ENCODE results near the gene PCBP4. TPM values are rescaled to one million over a fixed set of nuclear protein-coding genes. Genes with fewer than 3 reads are reported as not detected.

Gene PCBP4
- total RNA-seq, 2 donors from 2014 or later = 19.6 to 22.4 TPM

- H3K4me1 ChIP-seq = no peaks in the 10 kb centered on the region
- H3K27me3 ChIP-seq = no peaks in the 10 kb centered on the region
- H3K4me3 ChIP-seq = no peak overlapping the region
- H3K9ac ChIP-seq (ENCODE audit: low read depth in 2 of 2, low read length in 2 of 2) = no peak overlapping the region
- H3K27ac ChIP-seq = no peak overlapping the region
- no peak for DNase-seq
- intact Hi-C loops (cut with DNase I) = no loop called here
- no peaks in the 10 kb centered on the region for H3K36me3 ChIP-seq
- TF ChIP-seq, protein P1, sequence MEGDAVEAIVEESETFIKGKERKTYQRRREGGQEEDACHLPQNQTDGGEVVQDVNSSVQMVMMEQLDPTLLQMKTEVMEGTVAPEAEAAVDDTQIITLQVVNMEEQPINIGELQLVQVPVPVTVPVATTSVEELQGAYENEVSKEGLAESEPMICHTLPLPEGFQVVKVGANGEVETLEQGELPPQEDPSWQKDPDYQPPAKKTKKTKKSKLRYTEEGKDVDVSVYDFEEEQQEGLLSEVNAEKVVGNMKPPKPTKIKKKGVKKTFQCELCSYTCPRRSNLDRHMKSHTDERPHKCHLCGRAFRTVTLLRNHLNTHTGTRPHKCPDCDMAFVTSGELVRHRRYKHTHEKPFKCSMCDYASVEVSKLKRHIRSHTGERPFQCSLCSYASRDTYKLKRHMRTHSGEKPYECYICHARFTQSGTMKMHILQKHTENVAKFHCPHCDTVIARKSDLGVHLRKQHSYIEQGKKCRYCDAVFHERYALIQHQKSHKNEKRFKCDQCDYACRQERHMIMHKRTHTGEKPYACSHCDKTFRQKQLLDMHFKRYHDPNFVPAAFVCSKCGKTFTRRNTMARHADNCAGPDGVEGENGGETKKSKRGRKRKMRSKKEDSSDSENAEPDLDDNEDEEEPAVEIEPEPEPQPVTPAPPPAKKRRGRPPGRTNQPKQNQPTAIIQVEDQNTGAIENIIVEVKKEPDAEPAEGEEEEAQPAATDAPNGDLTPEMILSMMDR (IDR thresholded peaks at IDR 0.05) = no peak
- H3K9me3 ChIP-seq = no peaks in the 10 kb centered on the region
These were observed 43.2 kb upstream of the PCBP4 start for GRCh38 chr3:52010431-52010830.

DNA sequence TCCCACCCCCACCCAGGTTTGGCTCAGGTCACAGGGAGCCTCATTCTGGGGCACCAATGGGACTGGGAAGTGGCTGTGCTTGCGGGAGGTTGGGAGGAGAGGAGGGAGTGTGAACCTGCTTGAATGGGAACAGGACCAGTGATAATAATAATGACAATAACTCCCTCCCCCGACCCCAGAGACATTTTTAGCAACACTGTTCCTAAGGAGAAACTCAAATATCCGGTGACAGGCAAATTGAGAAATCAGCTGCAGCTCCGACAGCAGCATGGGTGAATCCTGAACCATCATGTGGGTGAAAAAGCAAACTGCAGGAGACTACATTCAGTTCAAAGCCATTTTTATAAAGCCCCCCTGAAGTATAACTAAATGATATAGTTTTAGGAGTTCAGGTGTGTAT lies 40.0 kb upstream of the PCBP4 start:
- intact Hi-C loops (cut with DNase I) = no loop called here
- no peak overlapping the region for H3K9ac ChIP-seq (ENCODE audit: low read depth in 2 of 2, low read length in 2 of 2)

GRCh38 chr3:52006820-52007133 lies 39.5 kb upstream of the PCBP4 start:
- Histone ChIP-seq H3K4me3 (no peak overlapping the region), H3K4me1 (no peaks in the 10 kb centered on the region), H3K27me3 (no peaks in the 10 kb centered on the region), H3K9me3 (no peaks in the 10 kb centered on the region), H3K27ac (no peak overlapping the region), H3K36me3 (no peaks in the 10 kb centered on the region), H3K9ac (ENCODE audit: low read depth in 2 of 2, low read length in 2 of 2) (no peak overlapping the region)
- DNase-seq = no peak
- intact Hi-C loops (cut with DNase I) = no loop called here
- TF ChIP-seq, protein P1 (IDR thresholded peaks at IDR 0.05) = no peak

More for the DNA sequence above, 40.0 kb upstream of the PCBP4 start:
- Histone ChIP-seq H3K27ac (no peak overlapping the region), H3K36me3 (no peaks in the 10 kb centered on the region), H3K4me1 (no peaks in the 10 kb centered on the region), H3K27me3 (no peaks in the 10 kb centered on the region), H3K4me3 (no peak overlapping the region), H3K9me3 (no peaks in the 10 kb centered on the region)
- TF ChIP-seq, protein P1 (IDR thresholded peaks at IDR 0.05) = no peak
- DNase-seq = no peak

GRCh38 chr3:52006017-52006819 lies 39.0 kb upstream of the PCBP4 start:
- Histone ChIP-seq H3K27me3 (no peaks in the 10 kb centered on the region), H3K36me3 (no peaks in the 10 kb centered on the region), H3K4me1 (no peaks in the 10 kb centered on the region), H3K4me3 (no peak overlapping the region), H3K9ac (ENCODE audit: low read depth in 2 of 2, low read length in 2 of 2) (no peak overlapping the region), H3K9me3 (no peaks in the 10 kb centered on the region), H3K27ac (no peak overlapping the region)
- DNase-seq = no peak
- intact Hi-C loops (cut with DNase I) = no loop called here
- TF ChIP-seq, protein P1 (IDR thresholded peaks at IDR 0.05) = no peak

DNA sequence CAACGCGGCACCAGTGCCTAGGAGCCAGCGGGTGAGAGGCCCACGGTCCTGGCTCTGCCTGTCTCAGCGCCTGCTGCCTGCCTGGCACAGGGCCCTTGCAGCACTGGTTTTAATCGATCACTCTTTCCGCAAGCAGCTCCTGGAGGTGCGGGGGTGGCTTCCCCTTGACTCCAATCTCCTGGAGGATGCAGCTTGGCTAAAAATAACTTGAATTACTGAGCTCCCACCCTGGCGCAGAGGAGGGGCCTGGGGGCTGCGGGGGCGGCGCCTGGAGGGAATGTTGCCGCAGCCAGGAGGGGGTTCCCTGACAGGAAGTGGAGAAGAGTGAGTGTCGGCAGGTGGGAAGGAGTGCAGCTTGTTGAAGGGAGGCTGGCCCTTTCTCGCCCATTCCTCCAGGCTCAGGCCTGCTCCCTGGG lies 38.3 kb upstream of the PCBP4 start:
- Histone ChIP-seq H3K27me3 (no peaks in the 10 kb centered on the region), H3K36me3 (no peaks in the 10 kb centered on the region), H3K9ac (ENCODE audit: low read depth in 2 of 2, low read length in 2 of 2) (peak overlapping the region in 1 of 2 donors; percentile 12), H3K27ac (no peak overlapping the region), H3K4me3 (no peak overlapping the region), H3K9me3 (no peaks in the 10 kb centered on the region), H3K4me1 (no peaks in the 10 kb centered on the region)
- TF ChIP-seq, protein P1 (IDR thresholded peaks at IDR 0.05) = no peak
- intact Hi-C loops (cut with DNase I) = no loop called here
- no peak for DNase-seq

Data from colonic mucosa (tissue), 4 donors.